Small intestine (tissue), 7 donors: ENCODE measurements around the gene CHID1. TPM values are rescaled to one million over a fixed set of nuclear protein-coding genes. Genes with fewer than 3 reads are reported as not detected.

Experiments
- DNase-seq, 2 donors: peaks; one replicate each; pipeline versions ENCODE4 v3.0.0 to v3.0.0-alpha.2; 2013
- FAIRE-seq: peaks from 2 replicates; lab custom pipeline; 2012; peaks lifted over from hg19 to GRCh38; lab: Jason Lieb, UNC
- H3K27ac ChIP-seq, 3 donors: one replicate each; pipeline ENCODE4 v1.5.1; 2013; ENCODE audit warnings: low read length in 2 of 3, mild to moderate bottlenecking in 2 of 3, control low read depth in 1 of 3, inconsistent platforms in 1 of 3, low read depth in 1 of 3, moderate library complexity in 1 of 3
- H3K27me3 ChIP-seq, 3 donors: one replicate each; pipeline ENCODE4 v1.6.1; 2013; ENCODE audit warnings: low read length in 3 of 3, inconsistent platforms in 1 of 3; ENCODE audit not compliant: control insufficient read depth in 3 of 3, insufficient read depth in 3 of 3
- H3K36me3 ChIP-seq, 3 donors: one replicate each; pipeline ENCODE4 v1.6.1; 2013; ENCODE audit warnings: low read length in 3 of 3, inconsistent platforms in 1 of 3, low read depth in 1 of 3, mild to moderate bottlenecking in 1 of 3, moderate library complexity in 1 of 3; ENCODE audit not compliant: control insufficient read depth in 3 of 3, insufficient read depth in 2 of 3
- H3K4me1 ChIP-seq, 3 donors: one replicate each; pipeline ENCODE4 v1.6.1; 2013; ENCODE audit warnings: low read length in 2 of 3, inconsistent platforms in 1 of 3, low read depth in 1 of 3, mild to moderate bottlenecking in 1 of 3, moderate library complexity in 1 of 3; ENCODE audit not compliant: control insufficient read depth in 3 of 3, insufficient read depth in 2 of 3
- H3K4me3 ChIP-seq, 3 donors: one replicate each; pipeline ENCODE4 v1.5.1; 2013; ENCODE audit warnings: low read length in 3 of 3, control low read depth in 1 of 3, inconsistent platforms in 1 of 3, low read depth in 1 of 3, mild to moderate bottlenecking in 1 of 3, moderate library complexity in 1 of 3
- H3K9me3 ChIP-seq, 2 donors: one replicate each; pipeline ENCODE4 v1.6.1; 2013; ENCODE audit warnings: low read depth in 1 of 2, low read length in 1 of 2; ENCODE audit not compliant: control insufficient read depth in 2 of 2, insufficient read depth in 1 of 2
- WGBS, 3 donors: extraction: QIAGEN DNeasy Blood & Tissue Kit; methylation state at CpG; one replicate each; pipeline ENCODE4 v1.1.7; 2013; 5-methylcytosine and 5-hydroxymethylcytosine counted together
- polyA plus RNA-seq, 4 donors: library from polyadenylated mRNA; stranded (reverse) in 3 of 4; unstranded in 1 of 4; fragments of 200-250 nt in 3 of 4; fragments of 120-200 nt in 1 of 4; gene quantifications; one replicate each; pipeline versions ENCODE4 v1.2.1 to v1.2.3, GENCODE V29; 2013
- donor health status: healthy with polysubstance abuse.
- donor health status: control.
- donor health status: control.
- donor health status: Bipolar disorder and iron deficiency.
- donor health status: healthy.

The CHID1 gene
- polyA plus RNA-seq, 4 donors = 13.6 to 94.4 (median 42.1) TPM

GRCh38 chr11:866481-866880, 44.1 kb downstream of the CHID1 start:
- no peak overlapping the region for H3K4me3 ChIP-seq
- FAIRE-seq (no peak), DNase-seq (no peak)
- peaks cover 0 to 66% (median 0%) of the 10 kb centered on the region in 3 donors for H3K36me3 ChIP-seq
- peaks cover 0 to 26% (median 0%) of the 10 kb centered on the region in 3 donors for H3K4me1 ChIP-seq
- 75 to 85% (median 84%) methylated on average over 5 to 14 of the region's 14 CpGs for WGBS, 3 donors
- H3K9me3 ChIP-seq = no peaks in the 10 kb centered on the region
- H3K27ac ChIP-seq = no peak overlapping the region
- H3K27me3 ChIP-seq = peaks cover 0 to 5% (median 0%) of the 10 kb centered on the region in 3 donors

GRCh38 chr11:865462-866430, 44.9 kb downstream of the CHID1 start:
- no peak for DNase-seq
- Histone ChIP-seq H3K4me3 (no peak overlapping the region), H3K27me3 (peaks cover 0 to 10% (median 0%) of the 10 kb centered on the region in 3 donors), H3K36me3 (peaks cover 0 to 65% (median 0%) of the 10 kb centered on the region in 3 donors), H3K4me1 (peaks cover 0 to 26% (median 0%) of the 10 kb centered on the region in 3 donors), H3K9me3 (no peaks in the 10 kb centered on the region), H3K27ac (no peak overlapping the region)
- WGBS, 3 donors = 34 to 74% (median 49%) methylated on average over 37 to 41 of the region's 41 CpGs
- no peak for FAIRE-seq

GRCh38 chr11:864898-865297, 45.7 kb downstream of the CHID1 start:
- Histone ChIP-seq H3K27me3 (peaks cover 0 to 12% (median 0%) of the 10 kb centered on the region in 3 donors), H3K36me3 (peaks cover 0 to 64% (median 0%) of the 10 kb centered on the region in 3 donors), H3K27ac (no peak overlapping the region), H3K4me3 (no peak overlapping the region), H3K4me1 (peaks cover 0 to 33% (median 0%) of the 10 kb centered on the region in 3 donors), H3K9me3 (no peaks in the 10 kb centered on the region)
- WGBS, 3 donors = 44 to 82% (median 61%) methylated on average over 9 to 11 of the region's 11 CpGs
- DNase-seq (no peak), FAIRE-seq (no peak)

GRCh38 chr11:863910-864827, 46.4 kb downstream of the CHID1 start:
- H3K4me3 ChIP-seq = no peak overlapping the region
- peaks cover 0 to 39% (median 0%) of the 10 kb centered on the region in 3 donors for H3K4me1 ChIP-seq
- FAIRE-seq (no peak), DNase-seq (no peak)
- H3K27ac ChIP-seq = peak overlapping the region in 1 of 3 donors; percentile 41
- peaks cover 0 to 57% (median 0%) of the 10 kb centered on the region in 3 donors for H3K36me3 ChIP-seq
- H3K9me3 ChIP-seq = no peaks in the 10 kb centered on the region
- peaks cover 0 to 14% (median 0%) of the 10 kb centered on the region in 3 donors for H3K27me3 ChIP-seq
- 27 to 79% (median 50%) methylated on average over 31 of the region's 31 CpGs for WGBS, 3 donors

GRCh38 chr11:863023-863909, 47.3 kb downstream of the CHID1 start:
- Histone ChIP-seq H3K27ac (peak overlapping the region in 1 of 3 donors; percentile 41), H3K36me3 (peaks cover 0 to 48% (median 0%) of the 10 kb centered on the region in 3 donors), H3K4me3 (peak overlapping the region in 1 of 3 donors; percentile 18), H3K9me3 (no peaks in the 10 kb centered on the region), H3K4me1 (peaks cover 0 to 39% (median 0%) of the 10 kb centered on the region in 3 donors), H3K27me3 (peaks cover 0 to 14% (median 0%) of the 10 kb centered on the region in 3 donors)
- DNase-seq (peak in 1 of 2 donors; percentile 75), FAIRE-seq (no peak)
- 29 to 67% (median 37%) methylated on average over 23 to 24 of the region's 24 CpGs for WGBS, 3 donors

DNA sequence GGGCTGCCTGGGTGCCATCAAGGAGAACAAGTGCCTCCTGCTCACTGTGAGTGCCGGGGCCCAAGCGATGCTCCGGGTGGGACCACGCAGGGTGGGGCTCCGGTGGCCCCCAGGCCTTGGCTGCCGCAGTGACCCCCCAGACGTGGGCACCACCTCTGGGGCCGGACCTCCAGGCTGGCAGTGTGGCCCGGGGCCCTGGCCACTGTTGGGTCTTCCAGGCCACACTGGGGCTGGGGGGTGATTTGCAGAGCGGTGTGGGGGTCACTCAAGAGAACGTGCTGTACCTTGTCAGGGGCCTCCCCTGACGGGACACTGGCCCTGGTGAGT, 48.0 kb downstream of the CHID1 start:
- WGBS, 3 donors = 35 to 64% (median 62%) methylated on average over 12 of the region's 12 CpGs
- no peaks in the 10 kb centered on the region for H3K9me3 ChIP-seq
- H3K27me3 ChIP-seq = peaks cover 0 to 14% (median 0%) of the 10 kb centered on the region in 3 donors
- peak overlapping the region in 1 of 3 donors; percentile 41 for H3K27ac ChIP-seq
- peaks cover 0 to 42% (median 0%) of the 10 kb centered on the region in 3 donors for H3K36me3 ChIP-seq
- H3K4me3 ChIP-seq = peak overlapping the region in 1 of 3 donors; percentile 18
- H3K4me1 ChIP-seq = peaks cover 0 to 39% (median 0%) of the 10 kb centered on the region in 3 donors
- FAIRE-seq (no peak), DNase-seq (no peak)

DNA sequence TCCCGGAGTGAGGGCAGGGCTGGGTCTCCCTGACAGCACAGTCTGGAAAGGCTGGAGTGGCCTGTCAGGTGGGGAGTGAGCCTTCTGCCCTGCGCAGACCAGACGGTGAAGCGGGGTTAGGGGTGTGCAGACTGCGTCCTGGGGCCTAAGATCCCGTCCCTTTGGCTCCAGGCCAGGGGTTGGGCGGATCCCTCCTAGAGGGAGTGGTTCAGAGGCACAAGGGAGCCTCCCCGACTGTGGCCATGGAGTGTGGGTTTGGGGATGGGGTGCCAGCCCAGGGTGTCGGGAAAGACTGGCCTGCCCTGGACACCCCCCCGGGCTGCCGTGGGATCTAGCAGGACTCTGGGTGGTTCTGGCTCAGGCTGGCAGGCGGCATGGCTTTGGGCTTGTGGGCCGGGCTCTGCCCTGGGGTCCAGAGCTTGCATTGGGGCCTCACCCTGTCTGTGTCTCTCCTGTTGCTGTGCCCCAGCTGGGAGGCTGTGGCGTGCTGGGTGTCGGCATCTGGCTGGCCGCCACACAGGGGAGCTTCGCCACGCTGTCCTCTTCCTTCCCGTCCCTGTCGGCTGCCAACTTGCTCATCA, 48.4 kb downstream of the CHID1 start:
- Histone ChIP-seq H3K27ac (peak overlapping the region in 1 of 3 donors; percentile 41), H3K9me3 (no peaks in the 10 kb centered on the region), H3K36me3 (peaks cover 0 to 40% (median 0%) of the 10 kb centered on the region in 3 donors), H3K27me3 (peaks cover 0 to 14% (median 0%) of the 10 kb centered on the region in 3 donors), H3K4me3 (peak overlapping the region in 1 of 3 donors; percentile 18), H3K4me1 (peaks cover 0 to 39% (median 0%) of the 10 kb centered on the region in 3 donors)
- no peak for FAIRE-seq
- WGBS, 3 donors = 13 to 42% (median 35%) methylated on average over 19 to 20 of the region's 20 CpGs
- DNase-seq = peak; percentile 37 to 71
